ENCODE results near the gene ZFP1. TPM values are rescaled to one million over a fixed set of nuclear protein-coding genes. Genes with fewer than 3 reads are reported as not detected.

Gene ZFP1
- total RNA-seq, 1 experiment from 2014 or later = 17.0 TPM

DNA sequence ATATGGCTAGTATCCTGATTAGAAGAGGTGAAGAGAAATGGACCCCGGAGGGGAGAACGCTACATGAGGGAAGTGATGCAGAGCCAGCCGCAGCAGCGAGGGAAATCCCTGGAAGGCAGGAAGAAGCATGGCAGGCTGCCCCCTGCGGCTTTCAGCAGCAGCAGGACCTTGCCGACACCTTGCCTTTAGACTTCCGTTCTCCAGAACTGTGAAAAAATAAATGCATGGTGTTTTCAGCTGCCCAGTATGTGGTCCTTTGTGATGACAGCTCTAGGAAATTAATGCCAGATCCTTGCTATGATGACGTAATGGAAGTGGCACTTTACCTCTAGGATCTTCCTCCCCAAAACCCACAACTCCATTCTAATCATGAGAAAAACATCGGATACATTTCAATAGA lies 9.7 kb upstream of the ZFP1 start:
- in situ Hi-C loops (cut with HindIII; ENCODE audit: low sequenced_read_pairs) = no loop called here
- no peak for DNase-seq (ENCODE audit: low spot score)

DNA sequence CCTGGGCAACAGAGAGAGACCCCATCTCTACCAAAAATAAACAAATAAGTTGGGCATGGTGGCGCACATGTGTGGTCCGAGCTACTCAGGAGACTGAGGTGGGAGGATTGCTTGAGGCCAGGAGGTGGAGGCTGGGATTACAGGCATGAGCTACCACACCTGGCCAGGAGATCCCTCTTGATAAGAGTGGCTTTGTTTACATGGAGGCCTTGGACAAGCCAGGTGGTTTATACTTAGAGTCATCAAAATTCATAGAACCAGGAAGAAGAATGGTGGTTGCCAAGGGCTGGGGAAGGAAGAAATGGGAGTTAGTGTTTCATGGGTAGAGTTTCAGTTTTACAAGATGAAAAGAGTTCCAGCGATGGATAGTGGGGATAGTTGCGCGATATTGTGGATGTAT lies 8.8 kb upstream of the ZFP1 start:
- DNase-seq (ENCODE audit: low spot score) = no peak
- in situ Hi-C loops (cut with HindIII; ENCODE audit: low sequenced_read_pairs) = no loop called here

- in situ Hi-C loops (cut with HindIII; ENCODE audit: low sequenced_read_pairs) = no loop called here
- DNase-seq (ENCODE audit: low spot score) = no peak
Observed at GRCh38 chr16:75143941-75144340, 4.4 kb upstream of the ZFP1 start.

- in situ Hi-C loops (cut with HindIII; ENCODE audit: low sequenced_read_pairs) = no loop called here
- no peak for DNase-seq (ENCODE audit: low spot score)
Observed at GRCh38 chr16:75147968-75148310, 385 bp upstream of the ZFP1 start.

GRCh38 chr16:75151798-75152197 lies 3.5 kb downstream of the ZFP1 start:
- in situ Hi-C loops (cut with HindIII; ENCODE audit: low sequenced_read_pairs) = no loop called here
- no peak for DNase-seq (ENCODE audit: low spot score)

- in situ Hi-C loops (cut with HindIII; ENCODE audit: low sequenced_read_pairs) = no loop called here
- DNase-seq (ENCODE audit: low spot score) = no peak
Observed at GRCh38 chr16:75152635-75153034, 4.3 kb downstream of the ZFP1 start.

DNA sequence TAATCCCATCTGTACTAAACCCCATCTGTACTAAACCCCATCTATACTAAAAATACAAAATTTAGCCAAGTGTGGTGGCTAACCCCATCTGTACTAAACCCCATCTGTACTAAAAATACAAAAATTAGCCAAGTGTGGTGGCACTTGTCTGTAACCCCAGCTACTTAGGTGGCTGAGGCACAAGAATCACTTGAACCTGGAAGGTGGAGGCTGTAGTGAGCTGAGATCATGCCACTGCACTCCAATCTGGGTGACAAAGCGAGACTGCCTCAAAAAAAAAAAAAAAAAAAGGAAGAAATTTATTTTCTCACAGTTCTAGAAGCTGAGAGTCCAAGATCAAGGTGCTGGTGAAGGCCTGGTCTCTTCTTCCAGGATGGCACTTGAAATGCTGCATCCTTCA lies 12.1 kb downstream of the ZFP1 start:
- no peak for DNase-seq (ENCODE audit: low spot score)
- in situ Hi-C loops (cut with HindIII; ENCODE audit: low sequenced_read_pairs) = no loop called here

DNA sequence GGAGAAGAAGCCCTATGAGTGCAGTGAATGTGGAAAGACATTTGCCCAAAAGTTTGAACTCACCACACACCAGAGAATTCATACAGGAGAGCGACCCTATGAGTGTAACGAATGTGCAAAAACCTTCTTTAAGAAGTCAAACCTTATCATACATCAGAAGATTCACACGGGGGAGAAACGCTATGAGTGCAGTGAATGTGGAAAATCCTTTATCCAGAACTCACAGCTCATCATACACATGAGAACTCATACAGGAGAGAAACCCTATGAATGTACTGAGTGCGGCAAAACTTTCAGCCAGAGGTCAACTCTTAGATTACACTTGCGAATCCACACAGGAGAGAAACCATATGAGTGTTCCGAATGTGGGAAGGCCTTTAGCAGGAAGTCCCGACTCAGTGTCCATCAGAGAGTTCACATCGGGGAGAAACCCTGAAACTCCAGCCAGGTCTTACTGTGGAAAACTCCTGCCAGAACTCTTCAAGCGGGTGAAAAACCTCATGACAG lies 21.6 kb downstream of the ZFP1 start:
- no peak for DNase-seq (ENCODE audit: low spot score)
- in situ Hi-C loops (cut with HindIII; ENCODE audit: low sequenced_read_pairs) = no loop called here

DNA sequence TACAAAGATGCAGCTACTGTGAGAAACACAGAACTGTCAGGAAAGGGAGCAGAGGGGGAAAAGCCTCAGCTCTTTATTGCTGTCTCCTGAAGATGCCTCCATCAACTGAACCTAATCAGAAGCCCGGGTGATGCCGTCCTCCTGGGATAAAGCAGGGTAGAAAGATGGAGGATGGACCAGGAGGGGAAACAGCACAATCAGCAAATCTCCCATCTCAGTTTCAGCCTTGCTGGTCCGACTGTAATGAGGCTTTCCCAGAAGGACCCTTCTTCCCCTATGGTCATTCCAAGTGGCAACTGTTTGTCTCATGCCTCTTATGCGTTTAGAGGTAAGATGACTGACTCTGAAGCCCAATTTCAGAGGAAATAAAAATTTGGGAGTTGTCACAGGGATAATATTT lies 24.3 kb downstream of the ZFP1 start:
- in situ Hi-C loops (cut with HindIII; ENCODE audit: low sequenced_read_pairs) = no loop called here
- no peak for DNase-seq (ENCODE audit: low spot score)

GRCh38 chr16:75175074-75175473 lies 26.8 kb downstream of the ZFP1 start:
- DNase-seq (ENCODE audit: low spot score) = no peak
- in situ Hi-C loops (cut with HindIII; ENCODE audit: low sequenced_read_pairs) = no loop called here

DNA sequence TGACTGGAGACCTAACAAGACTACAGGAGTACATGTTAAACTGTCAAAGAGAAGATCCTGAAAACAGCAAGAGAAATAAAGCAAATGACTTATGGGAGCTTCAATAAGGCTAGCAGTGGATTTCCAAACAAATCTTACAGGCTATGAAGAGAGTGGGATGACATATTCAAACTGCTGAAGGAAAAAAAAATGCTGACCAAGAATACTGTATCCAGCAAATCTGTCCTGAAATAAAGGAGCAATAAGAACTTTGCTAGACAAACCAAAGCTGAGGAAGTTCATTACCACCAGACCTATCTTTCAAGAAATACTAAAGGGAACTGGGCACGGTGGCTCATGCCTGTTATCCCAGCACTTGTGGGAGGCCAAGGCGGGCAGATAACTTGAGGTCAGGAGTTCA lies 28.6 kb downstream of the ZFP1 start:
- in situ Hi-C loops (cut with HindIII; ENCODE audit: low sequenced_read_pairs) = no loop called here
- DNase-seq (ENCODE audit: low spot score) = no peak

DNA sequence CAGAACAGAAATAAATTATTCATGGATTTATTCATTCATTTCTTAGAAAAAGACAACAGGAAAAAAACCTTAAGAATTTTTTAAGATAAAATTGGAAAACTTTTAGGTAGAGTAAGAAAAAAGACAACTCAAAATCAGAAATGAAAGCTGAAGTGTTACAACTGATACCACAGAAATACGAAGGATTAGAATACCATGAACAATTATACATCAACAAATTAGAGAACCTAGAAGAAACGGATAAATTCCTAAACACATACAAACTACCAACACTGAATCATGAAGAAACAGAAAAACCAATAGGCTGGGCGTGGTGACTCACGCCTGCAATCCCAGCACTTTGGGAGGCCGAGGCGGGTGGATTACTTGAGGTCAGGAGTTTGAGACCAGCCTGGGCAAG lies 30.9 kb downstream of the ZFP1 start:
- in situ Hi-C loops (cut with HindIII; ENCODE audit: low sequenced_read_pairs) = no loop called here
- no peak for DNase-seq (ENCODE audit: low spot score)

- in situ Hi-C loops (cut with HindIII; ENCODE audit: low sequenced_read_pairs) = no loop called here
Observed at GRCh38 chr16:75181630-75182029, 33.3 kb downstream of the ZFP1 start.

GRCh38 chr16:75188832-75189477 lies 40.6 kb downstream of the ZFP1 start:
- DNase-seq (ENCODE audit: low spot score) = no peak
- in situ Hi-C loops (cut with HindIII; ENCODE audit: low sequenced_read_pairs) = no loop called here

More at GRCh38 chr16:75181630-75182029, 33.3 kb downstream of the ZFP1 start:
- DNase-seq (ENCODE audit: low spot score) = no peak

- in situ Hi-C loops (cut with HindIII; ENCODE audit: low sequenced_read_pairs) = no loop called here
- DNase-seq (ENCODE audit: low spot score) = no peak
Observed at GRCh38 chr16:75189638-75190245, 41.4 kb downstream of the ZFP1 start.

GRCh38 chr16:75192606-75193264 lies 44.4 kb downstream of the ZFP1 start:
- in situ Hi-C loops (cut with HindIII; ENCODE audit: low sequenced_read_pairs) = no loop called here
- DNase-seq (ENCODE audit: low spot score) = no peak

DNA sequence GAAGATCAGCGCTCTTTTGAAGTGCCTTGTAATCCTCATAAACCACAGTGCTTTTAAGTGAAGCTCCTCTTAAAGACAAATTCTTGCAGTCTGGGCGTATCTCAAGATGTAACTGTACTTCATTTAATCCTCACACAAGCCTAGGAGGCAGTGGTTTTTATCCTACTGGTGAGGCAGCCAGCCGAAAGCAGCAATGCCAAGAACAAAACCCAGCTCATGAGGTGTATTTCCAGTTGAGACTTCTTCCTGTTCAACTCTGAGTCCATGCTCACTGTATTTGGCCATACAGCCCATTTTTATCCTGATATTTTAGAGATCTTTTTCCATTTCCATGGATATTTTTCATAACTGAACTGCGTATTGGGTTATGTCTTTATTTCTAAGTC lies 44.9 kb downstream of the ZFP1 start:
- in situ Hi-C loops (cut with HindIII; ENCODE audit: low sequenced_read_pairs) = no loop called here
- no peak for DNase-seq (ENCODE audit: low spot score)

DNA sequence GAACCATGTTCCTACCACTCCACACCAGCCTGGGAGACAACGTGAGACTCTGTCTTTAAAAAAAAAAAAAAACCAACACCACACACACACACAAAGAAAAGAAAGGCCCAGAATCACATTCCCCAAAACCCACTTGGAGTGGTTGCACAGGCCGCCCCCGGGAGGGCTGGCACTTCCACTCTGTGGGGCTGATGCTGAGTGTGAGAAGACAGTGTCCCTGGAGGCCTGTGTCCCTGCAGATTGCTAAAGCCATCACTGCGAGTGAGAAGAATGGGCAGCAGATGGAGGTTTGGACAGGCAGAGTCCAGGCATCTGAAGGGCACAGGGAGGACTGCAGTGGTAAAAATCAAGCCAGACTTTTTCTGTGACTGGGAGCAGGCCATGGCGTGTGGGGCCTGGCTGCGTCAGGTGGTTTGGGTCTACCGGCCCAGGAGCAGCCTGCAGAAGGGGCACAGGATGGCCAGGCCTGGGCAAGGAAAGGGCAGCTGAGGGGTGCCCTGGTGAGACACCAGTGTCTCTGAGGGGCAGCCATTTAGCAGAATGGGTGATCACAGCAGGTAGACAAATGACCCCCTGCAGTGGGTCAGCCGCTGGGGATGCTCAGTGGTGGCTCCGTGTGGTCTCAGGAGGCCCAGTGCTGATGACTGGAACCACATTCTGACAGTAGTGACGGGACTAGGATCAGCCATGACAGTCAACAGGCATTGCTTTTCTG lies 45.6 kb downstream of the ZFP1 start:
- in situ Hi-C loops (cut with HindIII; ENCODE audit: low sequenced_read_pairs) = no loop called here
- no peak for DNase-seq (ENCODE audit: low spot score)

DNA sequence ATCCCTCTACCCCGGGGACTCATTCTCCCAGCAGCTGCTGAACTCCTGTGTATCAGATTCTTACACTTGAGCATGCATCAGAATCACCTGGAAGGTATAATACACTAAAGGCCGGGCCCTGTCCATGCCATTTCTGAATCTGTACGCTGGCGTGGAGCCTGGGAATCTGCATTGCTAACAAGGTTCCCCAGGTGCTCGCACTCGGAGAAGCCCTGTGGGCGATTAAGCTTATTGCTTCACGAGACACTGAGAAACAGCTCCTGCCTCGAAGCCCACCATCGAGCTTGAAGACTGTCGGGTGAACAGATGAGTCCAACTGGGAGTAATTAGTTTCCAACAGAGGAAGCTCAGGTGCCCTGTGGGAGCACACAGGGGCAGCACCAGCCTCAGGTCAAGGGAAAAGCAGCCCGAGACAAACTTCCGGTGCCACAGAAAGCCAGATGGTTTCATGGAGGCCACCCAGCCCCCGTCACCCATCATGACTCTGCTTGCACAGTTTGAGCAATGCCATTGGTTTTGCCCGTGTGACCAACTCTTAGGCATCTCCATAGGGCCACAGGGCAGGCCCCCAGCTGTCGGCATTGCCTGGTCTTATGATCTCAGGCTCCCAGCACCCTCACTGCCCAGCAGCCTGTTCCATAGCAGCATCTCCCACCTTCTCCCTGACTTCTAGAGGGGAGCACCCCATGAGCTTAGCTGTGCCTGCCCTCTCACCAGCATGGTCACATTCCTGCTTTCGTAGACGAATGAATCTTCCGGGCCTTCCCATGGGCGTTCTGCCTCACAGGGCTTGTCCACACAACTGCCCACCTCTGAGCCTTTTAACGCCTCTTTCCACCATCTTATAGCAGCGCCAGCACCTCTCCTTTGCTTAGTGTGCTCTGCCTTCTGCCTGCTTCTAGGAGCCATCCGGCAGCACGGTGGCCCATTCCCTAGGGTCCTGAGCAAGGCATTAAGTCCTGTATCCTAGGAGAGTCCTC lies 47.8 kb downstream of the ZFP1 start:
- in situ Hi-C loops (cut with HindIII; ENCODE audit: low sequenced_read_pairs) = no loop called here
- no peak for DNase-seq (ENCODE audit: low spot score)

Measured in G401 (cell line).